Measurements from ENCODE around the gene BBS1. TPM values are rescaled to one million over a fixed set of nuclear protein-coding genes. Genes with fewer than 3 reads are reported as not detected.

The BBS1 gene
- total and polyA plus RNA-seq, 4 experiments from 2014 or later = 8.9 to 41.3 (median 26.4) TPM

DNA sequence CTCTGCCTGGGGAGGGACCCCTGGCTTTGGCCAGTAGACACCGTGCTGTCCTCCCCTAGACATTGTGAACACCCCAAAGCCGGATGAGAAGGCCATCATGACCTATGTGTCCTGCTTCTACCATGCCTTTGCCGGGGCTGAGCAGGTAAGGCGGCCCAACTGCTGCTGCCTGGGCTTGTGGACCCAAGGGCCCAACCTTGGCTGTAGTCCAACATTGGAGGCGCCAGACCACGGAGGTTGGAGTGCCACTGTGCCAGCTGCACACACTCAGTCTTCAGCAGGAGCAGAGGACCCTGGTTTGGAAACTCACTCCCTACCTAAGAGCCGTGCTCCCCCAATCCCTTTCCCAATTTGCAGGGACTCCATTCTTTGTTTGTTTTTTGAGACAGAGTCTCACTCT lies 45.7 kb downstream of the BBS1 start:
- Histone ChIP-seq H3K4me1 (ENCODE audit: insufficient read depth, low read length) (peaks cover 4% of the 10 kb centered on the region), H3K36me3 (ENCODE audit: insufficient read depth, low read length) (no peaks in the 10 kb centered on the region), H3K9me3 (ENCODE audit: control insufficient read depth in 1 of 2, low read length in 2 of 2) (no peaks in the 10 kb centered on the region), H3K4me3 (ENCODE audit: low read length in 2 of 2) (no peak overlapping the region), H3K27me3 (ENCODE audit: insufficient read depth, low read length) (no peaks in the 10 kb centered on the region), H3K27ac (ENCODE audit: low read depth, low read length) (no peak overlapping the region)
- no peak for DNase-seq
- POLR2A ChIA-PET (ENCODE audit: partially characterized antibody) = no interaction called here
- H3K9me3 Mint-ChIP-seq = no peaks in the 10 kb centered on the region
- peaks cover 0 to 5% (median 2%) of the 10 kb centered on the region in 4 donors for H3K4me1 Mint-ChIP-seq
- H3K27me3 Mint-ChIP-seq = peaks cover 8 to 9% of the 10 kb centered on the region in 2 donors
- intact Hi-C loops (cut with micrococcal nuclease) = no loop called here
- H3K4me3 Mint-ChIP-seq = no peak overlapping the region
- H3K36me3 Mint-ChIP-seq = no peaks in the 10 kb centered on the region
- CTCF ChIA-PET (ENCODE audit: partially characterized antibody) = no interaction called here
- H3K27ac Mint-ChIP-seq = peak overlapping the region in 1 of 7 donors; percentile 75

DNA sequence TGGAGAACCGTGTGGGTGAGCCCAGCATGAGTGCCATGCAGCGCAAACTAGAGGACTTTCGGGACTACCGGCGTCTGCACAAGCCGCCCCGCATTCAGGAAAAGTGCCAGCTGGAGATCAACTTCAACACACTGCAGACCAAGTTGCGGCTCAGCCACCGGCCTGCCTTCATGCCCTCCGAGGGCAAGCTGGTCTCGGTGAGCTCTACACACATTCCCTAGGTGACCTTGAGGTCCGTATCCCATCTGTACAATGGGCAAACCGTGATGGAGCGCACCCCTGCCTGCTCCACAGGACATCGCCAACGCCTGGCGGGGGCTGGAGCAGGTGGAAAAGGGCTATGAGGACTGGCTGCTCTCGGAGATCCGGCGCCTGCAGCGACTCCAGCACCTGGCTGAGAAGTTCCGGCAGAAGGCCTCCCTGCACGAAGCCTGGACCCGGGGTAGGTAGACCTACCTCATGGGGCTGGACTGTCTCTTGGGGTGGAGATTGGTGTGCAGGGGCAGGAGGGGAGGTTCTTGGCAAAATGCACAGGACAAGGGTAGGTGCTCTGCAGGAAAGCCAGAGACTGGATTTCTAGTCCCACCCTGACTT lies 47.4 kb downstream of the BBS1 start:
- Mint-ChIP-seq H3K27ac (no peak overlapping the region), H3K4me3 (no peak overlapping the region), H3K4me1 (peaks cover 0 to 5% (median 2%) of the 10 kb centered on the region in 4 donors), H3K27me3 (peaks cover 8 to 9% of the 10 kb centered on the region in 2 donors), H3K36me3 (no peaks in the 10 kb centered on the region), H3K9me3 (no peaks in the 10 kb centered on the region)
- ChIA-PET POLR2A (ENCODE audit: partially characterized antibody) (no interaction called here), CTCF (ENCODE audit: partially characterized antibody) (no interaction called here)
- intact Hi-C loops (cut with micrococcal nuclease) = no loop called here
- Histone ChIP-seq H3K4me1 (ENCODE audit: insufficient read depth, low read length) (peaks cover 4% of the 10 kb centered on the region), H3K27me3 (ENCODE audit: insufficient read depth, low read length) (no peaks in the 10 kb centered on the region), H3K36me3 (ENCODE audit: insufficient read depth, low read length) (no peaks in the 10 kb centered on the region), H3K4me3 (ENCODE audit: low read length in 2 of 2) (no peak overlapping the region), H3K27ac (ENCODE audit: low read depth, low read length) (no peak overlapping the region), H3K9me3 (ENCODE audit: control insufficient read depth in 1 of 2, low read length in 2 of 2) (no peaks in the 10 kb centered on the region)
- DNase-seq = no peak

DNA sequence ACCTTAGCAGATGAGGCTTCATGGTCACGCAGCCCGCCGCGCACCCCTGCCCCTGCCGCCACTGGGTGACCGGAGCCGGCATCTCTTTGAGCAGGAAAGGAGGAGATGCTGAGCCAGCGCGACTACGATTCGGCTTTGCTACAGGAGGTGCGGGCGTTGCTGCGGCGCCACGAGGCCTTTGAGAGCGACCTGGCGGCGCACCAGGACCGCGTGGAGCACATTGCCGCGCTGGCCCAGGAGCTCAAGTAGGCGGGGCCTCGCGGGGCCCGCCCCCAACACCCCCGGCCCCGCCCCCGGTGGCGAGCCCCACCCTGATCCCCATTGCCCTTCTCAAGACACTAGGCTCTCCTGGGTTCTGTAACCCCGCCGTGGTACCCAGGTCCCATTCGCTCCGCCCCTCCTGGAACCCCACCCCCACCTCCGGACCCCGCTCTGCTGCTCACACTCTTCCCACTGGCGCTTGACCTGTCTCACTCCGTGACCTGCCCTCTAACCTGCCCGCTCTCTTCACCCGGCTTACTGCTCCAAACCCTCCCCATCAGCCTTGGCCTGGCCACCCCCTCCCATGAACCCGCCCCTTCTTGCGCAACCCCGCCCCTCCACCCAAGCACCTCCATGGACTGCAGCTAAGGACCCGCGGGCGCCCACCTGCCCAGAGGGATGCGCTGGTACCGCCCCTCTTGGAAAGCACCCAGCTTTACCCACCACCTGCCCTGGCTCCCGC lies 48.9 kb downstream of the BBS1 start:
- H3K9me3 Mint-ChIP-seq = no peaks in the 10 kb centered on the region
- H3K4me3 Mint-ChIP-seq = peak overlapping the region in 1 of 8 donors; percentile 53
- no peaks in the 10 kb centered on the region for H3K9me3 ChIP-seq (ENCODE audit: control insufficient read depth in 1 of 2, low read length in 2 of 2)
- intact Hi-C loops (cut with micrococcal nuclease) = no loop called here
- peaks cover 0 to 5% (median 2%) of the 10 kb centered on the region in 4 donors for H3K4me1 Mint-ChIP-seq
- peak overlapping the region in 1 of 7 donors; percentile 9 for H3K27ac Mint-ChIP-seq
- CTCF ChIA-PET (ENCODE audit: partially characterized antibody) = interaction anchor here (0.9 kb wide), 1 partner anchor 9 kb away, joined by 3 read pairs; the partner anchor contains the start of gene CTSF
- H3K36me3 ChIP-seq (ENCODE audit: insufficient read depth, low read length) = no peaks in the 10 kb centered on the region
- H3K27me3 Mint-ChIP-seq = peaks cover 8 to 9% of the 10 kb centered on the region in 2 donors
- peaks cover 4% of the 10 kb centered on the region for H3K4me1 ChIP-seq (ENCODE audit: insufficient read depth, low read length)
- H3K4me3 ChIP-seq (ENCODE audit: low read length in 2 of 2) = no peak overlapping the region
- H3K27ac ChIP-seq (ENCODE audit: low read depth, low read length) = no peak overlapping the region
- DNase-seq = peak in 2 of 5 donors; percentile 11 to 33
- no peaks in the 10 kb centered on the region for H3K36me3 Mint-ChIP-seq
- no peaks in the 10 kb centered on the region for H3K27me3 ChIP-seq (ENCODE audit: insufficient read depth, low read length)
- POLR2A ChIA-PET (ENCODE audit: partially characterized antibody) = interaction anchor here (0.9 to 1.7 kb wide), 3 partner anchors 9 to 49 kb away, joined by 3 to 7 read pairs (median 3); partner anchors contain the start of genes ACTN3, BBS1, CTSF and ZDHHC24

DNA sequence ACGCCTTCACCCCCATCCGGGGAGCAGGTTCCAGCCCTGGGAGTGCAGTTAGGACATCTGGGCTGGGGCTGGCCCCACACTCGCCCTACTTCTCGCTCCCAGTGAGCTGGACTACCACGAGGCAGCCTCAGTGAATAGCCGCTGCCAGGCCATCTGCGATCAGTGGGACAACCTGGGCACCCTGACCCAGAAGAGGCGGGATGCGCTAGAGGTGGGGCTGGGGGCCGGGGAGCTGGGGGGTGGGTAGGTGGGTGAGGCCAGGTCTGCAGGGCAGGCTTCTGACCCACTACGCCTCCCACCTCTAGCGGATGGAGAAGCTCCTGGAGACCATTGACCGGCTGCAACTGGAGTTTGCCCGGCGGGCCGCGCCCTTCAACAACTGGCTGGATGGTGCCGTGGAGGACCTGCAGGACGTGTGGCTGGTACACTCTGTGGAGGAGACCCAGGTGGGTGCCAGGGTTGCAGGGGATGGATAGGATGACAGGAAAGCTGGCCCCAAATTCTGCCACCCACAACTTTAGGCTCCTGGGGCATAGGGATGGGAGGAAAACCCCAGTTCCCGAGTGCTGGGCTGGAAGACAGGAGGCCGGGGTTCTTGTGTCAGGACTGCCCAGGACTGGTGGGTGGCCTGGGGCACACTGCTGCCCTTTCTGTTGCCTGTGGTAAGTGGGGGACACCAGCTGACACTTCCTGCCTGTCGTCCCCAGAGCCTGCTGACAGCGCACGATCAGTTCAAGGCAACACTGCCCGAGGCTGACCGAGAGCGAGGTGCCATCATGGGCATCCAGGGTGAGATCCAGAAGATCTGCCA lies 49.6 kb downstream of the BBS1 start:
- DNase-seq = no peak
- POLR2A ChIA-PET (ENCODE audit: partially characterized antibody) = interaction anchor here (0.9 to 1.7 kb wide), 3 partner anchors 9 to 49 kb away, joined by 3 to 7 read pairs (median 3); partner anchors contain the start of genes ACTN3, BBS1, CTSF and ZDHHC24
- no peak overlapping the region for H3K27ac Mint-ChIP-seq
- Histone ChIP-seq H3K4me3 (ENCODE audit: low read length in 2 of 2) (no peak overlapping the region), H3K9me3 (ENCODE audit: control insufficient read depth in 1 of 2, low read length in 2 of 2) (no peaks in the 10 kb centered on the region), H3K27me3 (ENCODE audit: insufficient read depth, low read length) (no peaks in the 10 kb centered on the region), H3K27ac (ENCODE audit: low read depth, low read length) (no peak overlapping the region), H3K4me1 (ENCODE audit: insufficient read depth, low read length) (peaks cover 4% of the 10 kb centered on the region), H3K36me3 (ENCODE audit: insufficient read depth, low read length) (no peaks in the 10 kb centered on the region)
- no peaks in the 10 kb centered on the region for H3K36me3 Mint-ChIP-seq
- H3K4me3 Mint-ChIP-seq = no peak overlapping the region
- H3K9me3 Mint-ChIP-seq = no peaks in the 10 kb centered on the region
- peaks cover 8 to 9% of the 10 kb centered on the region in 2 donors for H3K27me3 Mint-ChIP-seq
- intact Hi-C loops (cut with micrococcal nuclease) = no loop called here
- CTCF ChIA-PET (ENCODE audit: partially characterized antibody) = no interaction called here
- peaks cover 0 to 5% (median 2%) of the 10 kb centered on the region in 4 donors for H3K4me1 Mint-ChIP-seq

DNA sequence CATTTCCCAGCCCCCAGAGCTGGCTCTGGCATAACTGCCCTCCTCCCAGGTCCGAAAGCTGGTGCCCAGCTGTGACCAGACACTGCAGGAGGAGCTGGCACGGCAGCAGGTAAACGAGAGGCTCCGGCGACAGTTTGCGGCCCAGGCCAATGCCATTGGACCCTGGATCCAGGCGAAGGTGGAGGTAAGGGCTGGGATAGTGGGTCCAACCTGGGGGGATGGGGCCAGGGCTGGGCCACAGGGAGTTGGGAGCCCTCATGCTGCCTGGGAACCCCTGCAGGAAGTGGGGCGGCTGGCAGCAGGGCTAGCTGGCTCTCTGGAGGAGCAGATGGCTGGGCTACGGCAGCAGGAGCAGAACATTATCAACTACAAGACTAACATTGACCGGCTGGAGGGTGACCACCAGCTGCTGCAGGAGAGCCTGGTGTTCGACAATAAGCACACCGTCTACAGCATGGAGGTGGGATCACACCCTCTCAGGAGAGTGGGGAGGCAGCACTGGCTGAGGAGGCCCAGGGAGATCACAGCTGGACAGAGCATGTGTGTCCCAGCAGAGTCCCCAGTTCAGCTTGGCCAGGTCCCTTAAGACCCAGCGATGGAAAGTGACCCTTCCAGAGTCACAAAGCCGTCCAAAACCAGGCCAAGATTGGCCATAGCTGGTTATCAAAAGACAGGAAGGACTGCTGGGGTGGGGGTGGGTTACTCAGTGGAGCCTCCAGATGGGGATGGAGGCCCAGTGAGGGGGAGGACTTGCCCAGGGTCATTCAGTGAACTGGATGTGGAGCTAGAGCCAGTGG lies 50.9 kb downstream of the BBS1 start:
- Mint-ChIP-seq H3K4me3 (no peak overlapping the region), H3K4me1 (peaks cover 0 to 5% (median 4%) of the 10 kb centered on the region in 4 donors), H3K27me3 (peaks cover 7 to 8% of the 10 kb centered on the region in 2 donors), H3K27ac (no peak overlapping the region), H3K36me3 (no peaks in the 10 kb centered on the region), H3K9me3 (no peaks in the 10 kb centered on the region)
- CTCF ChIA-PET (ENCODE audit: partially characterized antibody) = interaction anchor here (1.0 to 1.1 kb wide), 2 partner anchors 16 to 31 kb away, joined by 3 to 4 read pairs; no protein-coding TSS in a partner anchor
- no peaks in the 10 kb centered on the region for H3K9me3 ChIP-seq (ENCODE audit: control insufficient read depth in 1 of 2, low read length in 2 of 2)
- H3K4me3 ChIP-seq (ENCODE audit: low read length in 2 of 2) = no peak overlapping the region
- DNase-seq = no peak
- intact Hi-C loops (cut with micrococcal nuclease) = no loop called here
- H3K27me3 ChIP-seq (ENCODE audit: insufficient read depth, low read length) = no peaks in the 10 kb centered on the region
- no peaks in the 10 kb centered on the region for H3K36me3 ChIP-seq (ENCODE audit: insufficient read depth, low read length)
- H3K27ac ChIP-seq (ENCODE audit: low read depth, low read length) = no peak overlapping the region
- POLR2A ChIA-PET (ENCODE audit: partially characterized antibody) = interaction anchor here (1.4 to 1.7 kb wide), 3 partner anchors 7 to 281 kb away, joined by 3 to 7 read pairs (median 4); partner anchors contain the start of genes CTSF, RBM4 and RCE1
- peaks cover 4% of the 10 kb centered on the region for H3K4me1 ChIP-seq (ENCODE audit: insufficient read depth, low read length)

DNA sequence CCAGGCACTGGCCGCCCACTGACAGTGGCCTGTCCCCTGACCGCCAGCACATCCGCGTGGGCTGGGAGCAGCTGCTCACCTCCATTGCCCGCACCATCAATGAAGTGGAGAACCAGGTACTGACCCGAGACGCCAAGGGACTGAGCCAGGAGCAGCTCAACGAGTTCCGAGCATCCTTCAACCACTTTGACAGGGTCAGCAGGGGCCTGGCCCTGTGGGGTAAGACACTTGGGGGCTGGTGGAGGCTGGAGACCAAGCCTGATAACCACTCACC lies 51.5 kb downstream of the BBS1 start:
- no peak for DNase-seq
- ChIA-PET CTCF (ENCODE audit: partially characterized antibody) (interaction anchor here (0.9 to 1.1 kb wide), 4 partner anchors 16 to 319 kb away, joined by 3 to 4 read pairs (median 3); no protein-coding TSS in a partner anchor), POLR2A (ENCODE audit: partially characterized antibody) (interaction anchor here (1.4 to 1.6 kb wide), 2 partner anchors 77 to 281 kb away, joined by 3 to 4 read pairs; partner anchors contain the start of genes RBM4 and RCE1)
- intact Hi-C loops (cut with micrococcal nuclease) = no loop called here
- no peaks in the 10 kb centered on the region for H3K9me3 ChIP-seq (ENCODE audit: control insufficient read depth in 1 of 2, low read length in 2 of 2)
- H3K27ac Mint-ChIP-seq = no peak overlapping the region
- no peaks in the 10 kb centered on the region for H3K27me3 ChIP-seq (ENCODE audit: insufficient read depth, low read length)
- H3K4me1 ChIP-seq (ENCODE audit: insufficient read depth, low read length) = peaks cover 4% of the 10 kb centered on the region
- H3K36me3 ChIP-seq (ENCODE audit: insufficient read depth, low read length) = no peaks in the 10 kb centered on the region
- H3K4me3 Mint-ChIP-seq = no peak overlapping the region
- H3K9me3 Mint-ChIP-seq = no peaks in the 10 kb centered on the region
- peaks cover 0 to 5% (median 4%) of the 10 kb centered on the region in 4 donors for H3K4me1 Mint-ChIP-seq
- H3K4me3 ChIP-seq (ENCODE audit: low read length in 2 of 2) = no peak overlapping the region
- H3K27me3 Mint-ChIP-seq = peaks cover 7 to 8% of the 10 kb centered on the region in 2 donors
- no peaks in the 10 kb centered on the region for H3K36me3 Mint-ChIP-seq
- H3K27ac ChIP-seq (ENCODE audit: low read depth, low read length) = no peak overlapping the region
